Neural crest cell (in vitro differentiated cells): ENCODE results near the gene NCK2. TPM values are rescaled to one million over a fixed set of nuclear protein-coding genes. Genes with fewer than 3 reads are reported as not detected.

Experiments
- DNase-seq: peaks from one replicate; pipeline ENCODE4 v3.0.0; 2021; ENCODE audit warnings: low read depth, mixed read lengths, low spot score
- H3K27ac Mint-ChIP-seq: one replicate; pipeline ENCODE4 v1.8.0; 2021; ENCODE audit warnings: mild to moderate bottlenecking, mixed read lengths; ENCODE audit not compliant: unreplicated experiment
- H3K27me3 Mint-ChIP-seq: 2 replicates; pipeline ENCODE4 v1.8.0; 2021; ENCODE audit warnings: low read depth, mild to moderate bottlenecking, mixed read lengths
- H3K36me3 Mint-ChIP-seq: 2 replicates; pipeline ENCODE4 v1.8.0; 2021; ENCODE audit warnings: low read depth, mild to moderate bottlenecking, mixed read lengths
- H3K4me1 Mint-ChIP-seq: 2 replicates; pipeline ENCODE4 v1.8.0; 2021; ENCODE audit warnings: mixed read lengths
- H3K4me3 Mint-ChIP-seq: one replicate; pipeline ENCODE4 v1.8.0; 2021; ENCODE audit warnings: mild to moderate bottlenecking, mixed read lengths
- H3K9me3 Mint-ChIP-seq: 2 replicates; pipeline ENCODE4 v1.8.0; 2021; ENCODE audit warnings: mixed read lengths
- CTCF ChIP-seq: fragments of 200-600 bp; sonication (generic); conservative IDR thresholded peaks from 2 replicates; pipeline ENCODE4 v1.5.0; 2021; ENCODE audit warnings: antibody characterized with exemption, mild to moderate bottlenecking
- total RNA-seq: library from RNA; stranded (reverse); gene quantifications from 2 replicates; pipeline ENCODE4 v1.2.1, GENCODE V29; 2021

The NCK2 gene
- total RNA-seq, 1 donor from 2014 or later: 71.9 TPM

DNA sequence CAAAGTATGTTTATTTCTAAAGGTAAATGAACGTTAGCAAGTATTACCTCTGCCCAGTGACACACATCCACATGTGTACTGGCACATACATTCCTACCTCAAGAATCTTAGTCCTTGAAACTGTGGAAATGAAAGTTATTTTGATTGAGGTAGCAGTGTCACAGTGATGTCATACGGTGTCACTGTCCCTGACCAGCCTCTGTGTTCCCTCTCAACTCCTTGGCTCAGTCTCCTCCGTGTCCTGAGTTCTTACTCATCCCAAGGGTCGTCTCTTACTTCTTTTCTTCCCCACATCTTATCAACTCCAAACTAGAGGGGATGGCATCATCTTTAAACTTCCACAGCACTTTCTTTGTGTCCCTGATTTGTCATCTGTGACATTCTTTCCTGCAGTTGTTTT lies 3.3 kb downstream of the NCK2 start:
- peaks cover 24% of the 10 kb centered on the region for H3K36me3 Mint-ChIP-seq
- H3K4me1 Mint-ChIP-seq: peaks cover 63% of the 10 kb centered on the region
- H3K9me3 Mint-ChIP-seq: no peaks in the 10 kb centered on the region
- H3K27me3 Mint-ChIP-seq: peaks cover 6% of the 10 kb centered on the region
- H3K27ac Mint-ChIP-seq: peak overlapping the region; percentile 13
- TF ChIP-seq CTCF: no peak
- no peak for DNase-seq
- peak overlapping the region; percentile 38 for H3K4me3 Mint-ChIP-seq

GRCh38 chr2:105748566-105748965 lies 3.9 kb downstream of the NCK2 start:
- Mint-ChIP-seq H3K4me3 (peak overlapping the region; percentile 69), H3K4me1 (peaks cover 64% of the 10 kb centered on the region), H3K9me3 (no peaks in the 10 kb centered on the region), H3K36me3 (peaks cover 24% of the 10 kb centered on the region), H3K27me3 (peaks cover 4% of the 10 kb centered on the region), H3K27ac (no peak overlapping the region)
- TF ChIP-seq CTCF: no peak
- no peak for DNase-seq

- peak overlapping the region; percentile 48 for H3K4me3 Mint-ChIP-seq
These were observed 5.1 kb downstream of the NCK2 start for GRCh38 chr2:105749583-105750400.

DNA sequence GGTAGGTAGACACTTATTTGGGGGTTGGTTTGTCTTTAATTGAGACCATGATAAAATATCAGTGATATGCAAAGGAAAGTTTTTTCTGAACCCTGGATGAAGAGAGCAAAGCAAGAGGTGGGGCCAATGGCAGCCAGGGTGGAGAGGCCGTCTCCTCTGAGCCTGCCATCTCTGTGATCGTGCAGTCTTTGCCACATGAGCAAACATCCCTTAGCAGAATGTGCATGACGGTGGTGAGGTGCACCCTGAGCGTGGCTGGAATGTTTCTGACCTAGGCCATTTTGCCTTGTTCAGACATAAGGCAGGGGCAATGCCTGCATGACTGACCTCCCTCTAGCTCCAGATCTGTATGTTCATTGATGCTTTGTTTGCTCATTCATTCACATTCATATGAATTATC lies 6.0 kb downstream of the NCK2 start:
- Mint-ChIP-seq H3K27me3 (no peaks in the 10 kb centered on the region), H3K27ac (no peak overlapping the region), H3K36me3 (peaks cover 27% of the 10 kb centered on the region), H3K9me3 (no peaks in the 10 kb centered on the region), H3K4me1 (peaks cover 76% of the 10 kb centered on the region), H3K4me3 (no peak overlapping the region)
- no peak for TF ChIP-seq CTCF
- DNase-seq: no peak

More at GRCh38 chr2:105749583-105750400, 5.1 kb downstream of the NCK2 start:
- no peak overlapping the region for H3K27ac Mint-ChIP-seq
- no peak for DNase-seq
- H3K4me1 Mint-ChIP-seq: peaks cover 69% of the 10 kb centered on the region
- H3K27me3 Mint-ChIP-seq: no peaks in the 10 kb centered on the region
- H3K9me3 Mint-ChIP-seq: no peaks in the 10 kb centered on the region
- peaks cover 25% of the 10 kb centered on the region for H3K36me3 Mint-ChIP-seq
- TF ChIP-seq CTCF: no peak

DNA sequence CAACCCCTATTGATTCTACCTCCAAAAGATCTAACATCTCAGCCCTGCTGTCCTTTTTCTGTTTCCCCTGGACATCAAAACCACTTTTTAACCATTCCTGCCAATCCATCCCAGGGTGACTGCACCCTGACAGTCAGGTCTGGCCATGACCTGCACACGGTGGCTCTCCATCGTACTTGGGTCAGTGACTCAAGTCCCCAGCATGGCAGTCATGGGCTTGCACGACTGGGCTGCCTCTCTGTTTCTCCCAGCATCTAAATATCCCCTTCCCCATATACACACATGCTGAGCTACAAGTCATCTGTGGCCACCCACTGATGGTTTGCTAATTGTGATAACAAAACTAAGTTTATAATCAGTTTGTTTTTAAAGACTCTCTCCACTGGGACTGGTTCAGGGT lies 6.6 kb downstream of the NCK2 start:
- no peak overlapping the region for H3K27ac Mint-ChIP-seq
- H3K4me1 Mint-ChIP-seq: peaks cover 76% of the 10 kb centered on the region

More for the DNA sequence above, 6.6 kb downstream of the NCK2 start:
- H3K27me3 Mint-ChIP-seq: no peaks in the 10 kb centered on the region
- H3K36me3 Mint-ChIP-seq: peaks cover 27% of the 10 kb centered on the region
- no peak for DNase-seq
- TF ChIP-seq CTCF: no peak
- H3K4me3 Mint-ChIP-seq: peak overlapping the region; percentile 65
- no peaks in the 10 kb centered on the region for H3K9me3 Mint-ChIP-seq
